ENCODE data around the gene RNU1-2. TPM values are rescaled to one million over a fixed set of nuclear protein-coding genes. Genes with fewer than 3 reads are reported as not detected.
A peak's percentile ranks its signal among the peaks of the same experiment; 100 is the strongest.
"Not testable (repeated sequence)": the region's sequence is repeated elsewhere in the genome, so short reads cannot be mapped to it uniquely, and the experiment has no call there.

Gene RNU1-2
- total and polyA plus RNA-seq, 2 experiments from 2014 or later: under 0.01 TPM; not detected in 1

DNA sequence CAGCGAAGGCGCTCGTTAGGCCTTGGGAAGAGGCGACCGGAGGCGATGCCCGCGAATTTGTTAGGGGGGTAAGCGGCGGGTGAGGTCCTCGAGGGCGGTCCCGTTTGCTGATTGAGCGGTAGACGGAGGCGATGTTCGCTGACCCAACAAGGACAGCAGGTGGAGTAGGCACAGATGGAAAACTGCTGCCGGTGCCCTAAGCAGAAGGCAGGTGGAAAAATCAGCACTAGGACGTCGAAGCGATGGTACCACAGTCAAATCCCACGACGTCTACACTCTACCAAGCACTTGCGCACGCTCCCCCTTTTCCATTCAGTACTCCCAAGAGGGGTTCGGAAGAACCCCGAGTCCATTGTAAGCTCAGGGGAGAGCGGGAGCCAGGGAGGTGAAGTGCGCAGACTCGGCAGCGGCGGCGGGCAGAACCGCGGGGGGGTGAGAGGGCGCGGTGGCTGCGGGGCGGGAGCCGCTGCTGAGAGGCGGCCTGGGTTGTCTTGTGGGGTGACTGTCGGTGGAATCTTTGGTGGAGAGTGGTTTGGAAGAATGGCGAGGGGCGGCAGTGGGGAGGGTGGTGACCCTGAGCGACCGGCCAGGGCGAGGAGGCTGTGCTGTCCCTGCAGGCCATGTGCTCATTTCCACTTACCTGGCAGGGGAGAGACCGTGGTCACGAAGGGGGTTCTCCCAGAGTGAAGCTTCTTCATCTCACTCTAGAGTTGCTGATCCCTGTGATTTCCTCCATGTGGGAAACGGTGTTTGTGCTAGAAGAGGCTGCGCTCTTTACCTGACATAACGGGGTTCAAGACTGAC lies 22.5 kb upstream of the RNU1-2 start:
- H3K27ac ChIP-seq; H3K36me3 ChIP-seq; H3K4me1 ChIP-seq (ENCODE audit: low read depth); H3K9me3 ChIP-seq (ENCODE audit: low read depth); H3K4me3 ChIP-seq; H3K27me3 ChIP-seq: not testable (repeated sequence)
- DNase-seq (ENCODE audit: low read depth in 1 of 2, low spot score in 1 of 2): peak in 1 of 2 donors; percentile 73

DNA sequence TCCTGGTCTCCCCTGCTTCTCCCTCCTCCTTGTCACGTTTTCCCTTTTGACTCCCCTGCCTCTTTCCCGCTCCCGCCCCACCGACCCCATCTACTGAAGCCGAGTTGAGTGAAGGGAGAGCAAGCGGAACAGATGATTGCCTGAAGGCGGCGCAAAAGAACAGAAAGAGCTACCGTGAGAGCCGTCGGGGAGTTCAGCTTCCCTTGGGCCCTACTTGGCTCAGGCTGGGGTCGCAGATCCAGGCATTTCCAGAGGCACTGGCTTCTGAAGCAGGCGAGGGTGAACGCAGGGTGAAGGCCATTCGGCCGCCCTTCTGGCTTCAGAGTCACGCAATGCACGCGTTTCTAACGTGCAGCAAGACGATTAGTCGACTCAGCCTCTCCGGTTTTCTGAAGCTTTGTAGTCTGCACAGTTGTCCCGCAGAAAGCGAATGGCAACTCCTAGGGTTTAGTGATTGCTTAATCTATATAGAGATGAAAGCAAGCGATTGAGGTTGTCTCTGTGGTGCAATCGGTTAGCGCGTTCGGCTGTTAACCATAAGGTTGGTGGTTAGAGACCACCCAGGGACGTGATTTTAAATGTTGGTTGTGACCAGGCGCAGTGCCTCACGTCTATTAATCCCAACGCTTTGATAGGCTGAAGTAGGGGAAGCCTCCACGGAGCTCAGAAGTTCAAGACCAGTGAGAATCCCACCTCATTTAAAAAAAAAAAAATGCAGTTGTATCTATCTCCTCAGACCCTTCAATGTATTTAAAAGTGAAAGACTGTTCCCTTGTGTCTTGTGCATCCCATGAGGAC lies 20.6 kb upstream of the RNU1-2 start:
- H3K27me3 ChIP-seq; H3K9me3 ChIP-seq (ENCODE audit: low read depth); H3K36me3 ChIP-seq; DNase-seq (ENCODE audit: low read depth in 1 of 2, low spot score in 1 of 2); H3K4me1 ChIP-seq (ENCODE audit: low read depth); H3K27ac ChIP-seq; H3K4me3 ChIP-seq: not testable (repeated sequence)

DNA sequence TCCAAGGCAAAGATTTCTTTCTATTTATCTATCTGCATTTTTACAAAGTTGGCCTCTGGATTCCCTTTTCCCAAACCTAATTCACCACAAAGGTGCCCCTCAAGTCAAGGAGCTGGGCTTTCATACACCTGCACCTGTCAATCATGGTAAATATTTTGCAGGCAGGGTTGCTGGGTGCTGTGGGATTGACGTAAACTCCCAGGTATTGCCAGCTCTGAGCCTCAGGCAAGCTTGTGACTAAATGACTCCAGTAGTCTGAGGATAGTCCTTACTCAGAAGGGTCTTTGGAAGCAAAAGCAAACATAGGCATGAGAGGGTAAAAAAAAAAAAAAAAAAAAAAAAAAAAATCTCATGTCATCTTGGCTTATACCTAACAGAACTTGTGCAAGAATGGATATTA lies 14.0 kb upstream of the RNU1-2 start:
- not testable (repeated sequence) for H3K27me3 ChIP-seq; H3K4me1 ChIP-seq (ENCODE audit: low read depth); DNase-seq (ENCODE audit: low read depth in 1 of 2, low spot score in 1 of 2); H3K36me3 ChIP-seq; H3K4me3 ChIP-seq; H3K9me3 ChIP-seq (ENCODE audit: low read depth); H3K27ac ChIP-seq

DNA sequence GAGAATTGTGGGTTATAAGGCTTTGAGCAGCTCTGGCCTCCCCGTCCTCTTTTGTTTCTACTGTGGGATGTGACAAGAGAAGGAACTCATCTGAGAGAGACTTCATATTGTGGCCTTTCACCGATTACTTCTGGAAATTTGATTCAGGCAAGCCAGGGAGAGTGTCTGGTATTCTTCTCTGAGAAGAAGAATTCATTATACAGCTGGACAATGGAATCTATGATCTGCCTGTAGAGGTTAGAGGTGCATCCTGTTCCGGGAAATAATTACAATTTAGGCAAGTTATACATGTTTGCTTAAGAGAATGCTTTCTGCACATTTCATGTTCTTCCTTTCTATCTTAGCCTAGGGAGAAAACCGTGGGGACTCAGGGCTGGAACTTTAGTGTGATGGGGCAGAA lies 12.8 kb upstream of the RNU1-2 start:
- no peak overlapping the region for H3K4me3 ChIP-seq
- no peak overlapping the region for H3K27ac ChIP-seq
- no peaks in the 10 kb centered on the region for H3K36me3 ChIP-seq
- TF ChIP-seq, protein P1, sequence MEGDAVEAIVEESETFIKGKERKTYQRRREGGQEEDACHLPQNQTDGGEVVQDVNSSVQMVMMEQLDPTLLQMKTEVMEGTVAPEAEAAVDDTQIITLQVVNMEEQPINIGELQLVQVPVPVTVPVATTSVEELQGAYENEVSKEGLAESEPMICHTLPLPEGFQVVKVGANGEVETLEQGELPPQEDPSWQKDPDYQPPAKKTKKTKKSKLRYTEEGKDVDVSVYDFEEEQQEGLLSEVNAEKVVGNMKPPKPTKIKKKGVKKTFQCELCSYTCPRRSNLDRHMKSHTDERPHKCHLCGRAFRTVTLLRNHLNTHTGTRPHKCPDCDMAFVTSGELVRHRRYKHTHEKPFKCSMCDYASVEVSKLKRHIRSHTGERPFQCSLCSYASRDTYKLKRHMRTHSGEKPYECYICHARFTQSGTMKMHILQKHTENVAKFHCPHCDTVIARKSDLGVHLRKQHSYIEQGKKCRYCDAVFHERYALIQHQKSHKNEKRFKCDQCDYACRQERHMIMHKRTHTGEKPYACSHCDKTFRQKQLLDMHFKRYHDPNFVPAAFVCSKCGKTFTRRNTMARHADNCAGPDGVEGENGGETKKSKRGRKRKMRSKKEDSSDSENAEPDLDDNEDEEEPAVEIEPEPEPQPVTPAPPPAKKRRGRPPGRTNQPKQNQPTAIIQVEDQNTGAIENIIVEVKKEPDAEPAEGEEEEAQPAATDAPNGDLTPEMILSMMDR (IDR thresholded peaks at IDR 0.05; ENCODE audit: low read depth, low read length): no peak
- no peaks in the 10 kb centered on the region for H3K9me3 ChIP-seq (ENCODE audit: low read depth)
- H3K4me1 ChIP-seq (ENCODE audit: low read depth): peaks cover 10% of the 10 kb centered on the region
- H3K27me3 ChIP-seq: no peaks in the 10 kb centered on the region
- no peak for DNase-seq (ENCODE audit: low read depth in 1 of 2, low spot score in 1 of 2)

DNA sequence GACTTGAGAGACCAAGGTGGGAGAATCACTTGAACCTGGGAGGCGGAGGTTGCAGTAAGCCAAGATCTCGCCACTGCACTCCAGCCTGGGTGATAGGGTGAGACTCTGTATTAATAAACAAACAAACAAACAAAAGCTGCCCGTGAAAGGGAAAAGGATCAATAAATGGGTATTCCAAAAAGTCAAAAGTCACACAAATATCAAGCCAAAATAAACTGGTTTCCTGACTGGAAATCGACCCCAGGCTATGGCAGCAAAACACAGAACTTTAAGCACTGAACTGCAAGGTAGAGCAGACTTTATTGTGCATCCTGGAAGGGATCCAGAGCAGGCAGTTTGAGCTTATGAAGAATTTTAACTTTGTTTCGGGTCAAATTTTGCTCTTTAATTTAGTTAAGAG lies 11.3 kb upstream of the RNU1-2 start:
- not testable (repeated sequence) for H3K27ac ChIP-seq; H3K4me1 ChIP-seq (ENCODE audit: low read depth); DNase-seq (ENCODE audit: low read depth in 1 of 2, low spot score in 1 of 2); H3K27me3 ChIP-seq; H3K4me3 ChIP-seq; H3K36me3 ChIP-seq; H3K9me3 ChIP-seq (ENCODE audit: low read depth)

DNA sequence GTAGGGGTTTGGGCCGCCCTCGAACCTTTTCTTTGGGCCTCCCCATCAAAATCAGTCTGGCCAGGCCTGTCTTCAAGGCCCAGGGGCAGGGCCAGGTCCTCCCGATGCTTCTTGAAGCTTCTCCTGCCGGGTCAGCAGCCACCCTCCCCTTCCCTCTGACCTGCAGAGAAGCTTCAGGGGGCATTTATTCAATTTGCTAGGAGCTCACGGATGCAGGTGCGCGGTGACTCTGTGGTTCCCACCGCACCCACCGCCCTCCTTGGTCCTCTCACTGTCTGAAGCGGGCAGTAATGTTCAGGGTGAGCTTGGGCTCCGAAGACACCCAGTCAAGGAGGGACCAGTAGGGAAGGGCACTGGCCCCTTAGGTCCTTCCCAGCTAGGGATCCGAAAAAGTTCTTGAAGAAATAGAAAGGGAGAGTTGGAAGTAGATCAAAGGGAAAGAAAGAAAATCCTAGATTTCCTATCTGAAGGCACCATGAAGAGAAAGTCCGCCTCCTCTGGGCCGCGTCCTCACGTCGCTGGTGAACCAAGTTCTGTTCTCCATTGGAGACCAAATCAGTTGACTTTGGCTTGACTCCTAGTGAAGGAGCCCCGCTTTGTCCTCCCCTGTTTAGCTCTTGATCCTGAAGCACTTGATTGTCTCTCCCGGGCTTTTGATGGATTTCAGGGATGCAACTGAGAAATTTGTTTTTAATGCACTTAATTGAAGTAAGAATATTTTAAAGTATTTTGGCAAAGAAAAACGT lies 8.7 kb upstream of the RNU1-2 start:
- TF ChIP-seq, protein P1 (IDR thresholded peaks at IDR 0.05; ENCODE audit: low read depth, low read length): no peak
- Histone ChIP-seq H3K4me1 (ENCODE audit: low read depth) (no peaks in the 10 kb centered on the region), H3K27ac (no peak overlapping the region), H3K4me3 (no peak overlapping the region), H3K27me3 (no peaks in the 10 kb centered on the region), H3K9me3 (ENCODE audit: low read depth) (no peaks in the 10 kb centered on the region), H3K36me3 (no peaks in the 10 kb centered on the region)
- no peak for DNase-seq (ENCODE audit: low read depth in 1 of 2, low spot score in 1 of 2)

DNA sequence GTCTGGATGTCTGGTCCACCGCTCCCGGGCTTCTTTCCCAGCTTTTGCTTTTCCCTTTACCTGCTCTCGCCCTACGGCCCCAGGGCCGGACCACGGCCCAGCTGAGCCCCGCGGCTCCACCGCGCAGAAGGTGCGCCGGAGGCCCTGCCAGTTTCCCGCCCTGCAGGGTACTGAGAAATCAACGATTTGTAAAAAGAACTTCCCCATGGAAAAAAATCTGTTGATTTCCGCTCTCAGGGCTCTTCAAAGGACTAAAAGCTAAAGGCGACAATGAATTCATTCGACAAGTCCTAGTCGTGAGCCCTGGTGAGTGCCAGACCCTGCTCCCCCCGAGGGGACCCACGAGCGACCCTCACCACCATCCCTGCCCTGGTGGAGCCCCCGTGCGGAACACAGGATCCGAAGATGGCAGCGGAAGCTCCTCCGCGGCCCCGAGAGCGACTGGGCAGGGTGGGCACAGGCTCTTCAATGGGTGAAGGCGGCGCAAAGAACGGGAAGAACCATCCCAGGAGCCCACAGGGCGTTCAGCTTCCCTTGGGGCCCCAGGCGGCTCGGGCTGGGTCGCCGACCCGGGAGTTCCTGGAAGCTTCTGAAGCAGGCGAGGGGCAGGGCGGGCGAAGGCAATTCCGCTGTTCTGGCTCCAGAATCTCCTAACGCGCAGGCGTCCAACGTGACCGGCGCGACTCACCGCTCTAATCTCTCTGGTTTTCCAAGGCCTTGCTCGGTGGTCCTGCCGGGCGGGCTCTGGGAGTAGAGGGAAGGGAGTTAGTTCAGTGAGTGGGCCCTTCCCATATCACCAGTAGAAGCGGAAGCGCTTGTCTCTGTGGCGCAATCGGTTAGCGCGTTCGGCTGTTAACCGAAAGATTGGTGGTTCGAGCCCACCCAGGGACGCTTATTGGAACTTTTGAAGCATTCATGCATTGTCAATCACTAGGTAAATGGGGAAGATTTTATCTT lies 6.6 kb upstream of the RNU1-2 start:
- TF ChIP-seq, protein P1 (IDR thresholded peaks at IDR 0.05; ENCODE audit: low read depth, low read length): peak; percentile 44
- Histone ChIP-seq H3K9me3 (ENCODE audit: low read depth) (no peaks in the 10 kb centered on the region), H3K36me3 (no peaks in the 10 kb centered on the region), H3K27me3 (no peaks in the 10 kb centered on the region), H3K4me3 (peak overlapping the region; percentile 26), H3K27ac (peak overlapping the region; percentile 79), H3K4me1 (ENCODE audit: low read depth) (no peaks in the 10 kb centered on the region)
- peak; percentile 72 to 91 for DNase-seq (ENCODE audit: low read depth in 1 of 2, low spot score in 1 of 2)

DNA sequence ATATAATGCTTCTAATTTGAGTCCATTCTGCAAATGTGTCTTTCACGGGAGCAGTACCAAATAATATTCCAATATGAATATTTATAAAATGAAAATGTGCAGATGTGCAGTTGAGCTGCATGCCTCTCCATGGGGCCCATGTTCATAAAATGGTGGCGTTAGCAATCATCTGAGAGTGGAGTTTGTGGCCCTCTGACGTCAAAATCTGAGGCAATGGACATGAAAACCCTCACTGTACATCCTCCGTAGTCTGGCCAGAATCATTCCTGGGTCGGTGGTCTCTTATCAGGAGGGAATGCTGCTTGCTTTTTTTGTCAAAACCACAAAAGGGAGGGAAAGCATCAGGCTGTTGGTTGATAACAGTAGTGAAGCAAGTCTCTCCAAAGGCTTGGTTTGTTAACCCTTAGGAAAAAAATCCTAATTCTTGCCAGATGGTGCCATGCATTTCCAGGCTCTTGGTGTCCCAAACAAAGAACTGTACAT lies 5.2 kb upstream of the RNU1-2 start:
- not testable (repeated sequence) for H3K9me3 ChIP-seq (ENCODE audit: low read depth); H3K27me3 ChIP-seq; H3K4me3 ChIP-seq; H3K27ac ChIP-seq; H3K36me3 ChIP-seq; H3K4me1 ChIP-seq (ENCODE audit: low read depth)
- peak in 1 of 2 donors; percentile 79 for DNase-seq (ENCODE audit: low read depth in 1 of 2, low spot score in 1 of 2)

DNA sequence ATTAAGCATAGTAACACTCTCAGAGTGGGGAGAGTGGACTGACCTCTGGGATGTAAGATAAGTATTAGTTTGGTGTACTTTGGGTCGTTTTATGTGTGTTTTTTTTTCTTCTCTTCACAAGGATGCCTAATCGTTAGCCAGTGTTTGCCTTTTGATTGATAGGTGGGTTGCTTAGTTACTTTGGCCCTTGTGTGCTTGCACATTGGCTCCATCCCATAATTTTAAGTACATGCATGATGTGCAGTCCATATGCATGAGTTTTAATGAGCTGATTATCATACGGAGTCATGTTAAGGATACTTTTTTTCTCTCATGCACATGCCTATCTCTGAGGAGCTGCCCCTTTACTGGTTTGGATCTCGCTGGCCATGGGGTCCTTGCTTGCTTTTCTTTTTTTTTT lies 4.7 kb upstream of the RNU1-2 start:
- H3K27ac ChIP-seq; H3K4me1 ChIP-seq (ENCODE audit: low read depth); H3K4me3 ChIP-seq; DNase-seq (ENCODE audit: low read depth in 1 of 2, low spot score in 1 of 2); H3K9me3 ChIP-seq (ENCODE audit: low read depth); H3K27me3 ChIP-seq; H3K36me3 ChIP-seq: not testable (repeated sequence)

Measured in cardiac muscle cell (in vitro differentiated cells and primary cell).